ENCODE data around the gene GEMIN5. TPM values are rescaled to one million over a fixed set of nuclear protein-coding genes. Genes with fewer than 3 reads are reported as not detected.

The GEMIN5 gene
- total and polyA plus RNA-seq, 2 of the 8 experiments (the other 6 are each of a cell fraction or from before 2014, with no cell fraction given), result 12.8 to 47.0 TPM

- DNase-seq (ENCODE audit: low read depth in 1 of 2, low spot score in 2 of 2) (no peak), FAIRE-seq (no peak)
- Histone ChIP-seq H3K4me3 (ENCODE audit: extremely low read depth in 1 of 4, insufficient read depth in 2 of 4, low read depth in 3 of 4, low read length in 4 of 4) (peak overlapping the region; percentile 55 to 98 (median 72)), H4K5ac (ENCODE audit: insufficient read length, low read depth, low read length) (no peak overlapping the region), H2AFZ (ENCODE audit: low read length) (peak overlapping the region; percentile 11; the same call in 1 of the 2 replicates), H2BK20ac (ENCODE audit: low read length) (no peak overlapping the region), H3K56ac (replicated peaks; ENCODE audit: insufficient read length, low read depth, low read length) (no peak overlapping the region), H3K27ac (ENCODE audit: low read depth, low read length) (no peak overlapping the region), H2BK5ac (ENCODE audit: low read depth, low read length) (peak overlapping the region; percentile 98; the same call in 1 of the 2 replicates), H3K4me2 (ENCODE audit: insufficient read depth in 1 of 2, low read depth in 2 of 2, low read length in 2 of 2) (peak overlapping the region; percentile 83 to 92), H3K4me1 (replicated peaks in 1 of 4; ENCODE audit: control insufficient read depth in 3 of 4, insufficient read depth in 4 of 4, low read length in 3 of 4) (peaks cover 0 to 9% (median 5%) of the 10 kb centered on the region in 4 experiments; a peak in 6 of 7 replicates), H3K27me3 (replicated peaks in 1 of 4; ENCODE audit: control insufficient read depth in 3 of 4, extremely low read depth in 1 of 4, insufficient read depth in 3 of 4, low read length in 3 of 4) (no peaks in the 10 kb centered on the region), H3K23me2 (ENCODE audit: low read depth, low read length) (peaks cover 7% of the 10 kb centered on the region), H3K79me2 (ENCODE audit: control insufficient read depth in 1 of 2, insufficient read depth in 2 of 2, low read length in 2 of 2) (peaks cover 22 to 52% of the 10 kb centered on the region in 2 experiments), H3K9me3 (ENCODE audit: insufficient read depth in 2 of 2, low read depth in 1 of 2, low read length in 1 of 2) (no peaks in the 10 kb centered on the region), H2BK12ac (ENCODE audit: low read depth, low read length) (no peak overlapping the region), H4K8ac (ENCODE audit: extremely low read depth, insufficient read depth, low read length) (no peak overlapping the region), H4K20me1 (replicated peaks in 1 of 2; ENCODE audit: control insufficient read depth in 1 of 2, insufficient read depth in 2 of 2, low read length in 2 of 2) (peaks cover 3 to 6% of the 10 kb centered on the region in 2 experiments), H2BK120ac (replicated peaks; ENCODE audit: low read depth, low read length) (no peak overlapping the region), H3K18ac (ENCODE audit: extremely low read depth, low read length) (peak overlapping the region; percentile 25; the same call in 1 of the 2 replicates), H3K36me3 (ENCODE audit: control insufficient read depth in 2 of 4, insufficient read depth in 4 of 4, low read length in 3 of 4) (peaks cover 2 to 11% (median 9%) of the 10 kb centered on the region in 4 experiments; a peak in 6 of 8 replicates), H3K79me1 (ENCODE audit: low read depth, low read length) (peaks cover 5% of the 10 kb centered on the region; the same call in 1 of the 2 replicates), H3K14ac (ENCODE audit: insufficient read length) (no peak overlapping the region), H3K9ac (replicated peaks in 1 of 4; ENCODE audit: extremely low read depth in 1 of 4, low read depth in 3 of 4, low read length in 3 of 4) (peak overlapping the region; percentile 53 to 98 (median 88)), H2BK15ac (ENCODE audit: low read length) (no peak overlapping the region), H2AK5ac (ENCODE audit: low read depth, low read length) (no peak overlapping the region), H4K91ac (replicated peaks; ENCODE audit: insufficient read length, low read length) (no peak overlapping the region), H3K4ac (replicated peaks; ENCODE audit: insufficient read length, low read depth, low read length) (no peak overlapping the region), H3K23ac (ENCODE audit: insufficient read length) (peak overlapping the region; percentile 92)
- TF ChIP-seq KDM1A (IDR thresholded peaks at IDR 0.05; ENCODE audit: borderline replicate concordance, low read length) (peak; percentile 61; the same call in 1 of the 2 replicates), SP2 (IDR thresholded peaks at IDR 0.05; ENCODE audit: low read length) (no peak), ASH2L (IDR thresholded peaks at IDR 0.05; ENCODE audit: low read length) (peak; percentile 2), HDAC6 (IDR thresholded peaks at IDR 0.05; ENCODE audit: low read depth, low read length) (no peak)
- ChIA-PET POLR2A (ENCODE audit: partially characterized antibody) (interaction anchor here (0.6 to 2.4 kb wide), 30 partner anchors 9 to 407 kb away, joined by 3 to 21 read pairs (median 4); partner anchors contain the start of gene FAXDC2), CTCF (ENCODE audit: partially characterized antibody) (interaction anchor here (0.6 to 0.9 kb wide), 2 partner anchors 25 to 211 kb away, joined by 3 read pairs; no protein-coding TSS in a partner anchor)
- WGBS, 2 experiments (ENCODE audit: extremely low coverage in 1 of 2, insufficient coverage in 1 of 2, insufficient read length in 1 of 2, insufficient replicate concordance in 2 of 2, low coverage in 1 of 2, low lambda C conversion rate in 2 of 2, missing lambda C conversion rate in 1 of 2), result 21 to 100% methylated on average over 2 to 26 of the region's 26 CpGs
Measured at GRCh38 chr5:154858972-154859871, 78.8 kb downstream of the GEMIN5 start.

Measured in H1 (cell line).